NCI-H510A (cell line): ENCODE data around the gene GATA3.

Experiments
- DNase-seq: peaks from one replicate; lab custom pipeline; 2025; lab: John Stamatoyannopoulos, UW

GATA3 gene

GRCh38 chr10:8051109-8051821 is 3.2 kb upstream of the GATA3 start:
- DNase-seq, result no peak

- DNase-seq, result no peak
Measured at GRCh38 chr10:8051851-8052257, 2.6 kb upstream of the GATA3 start.

GRCh38 chr10:8052341-8052955 is 2.0 kb upstream of the GATA3 start:
- DNase-seq, result no peak

DNA sequence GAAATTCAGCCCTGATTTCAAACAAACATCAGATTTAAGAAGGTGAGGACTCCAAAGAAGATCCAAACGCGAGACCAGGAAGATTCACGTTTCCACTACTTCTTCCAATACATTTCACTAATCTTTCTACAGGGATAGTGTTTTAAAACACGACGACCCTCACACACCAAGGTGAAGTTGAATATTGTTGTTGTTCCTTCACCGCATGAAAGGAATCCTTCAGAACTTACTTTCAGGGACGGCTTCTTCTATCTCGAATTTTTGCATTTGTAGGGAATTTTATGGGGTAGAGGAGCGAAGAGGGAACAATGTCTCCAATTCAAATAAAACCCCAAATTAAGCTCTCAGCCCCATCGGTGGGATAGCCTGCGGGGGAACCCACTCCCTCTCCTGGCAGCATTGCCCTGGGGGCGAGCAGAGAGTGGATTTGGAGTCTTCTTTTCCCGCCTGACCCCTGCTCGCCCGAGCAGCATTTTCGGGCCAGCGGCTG is 1.5 kb upstream of the GATA3 start:
- no peak for DNase-seq

DNA sequence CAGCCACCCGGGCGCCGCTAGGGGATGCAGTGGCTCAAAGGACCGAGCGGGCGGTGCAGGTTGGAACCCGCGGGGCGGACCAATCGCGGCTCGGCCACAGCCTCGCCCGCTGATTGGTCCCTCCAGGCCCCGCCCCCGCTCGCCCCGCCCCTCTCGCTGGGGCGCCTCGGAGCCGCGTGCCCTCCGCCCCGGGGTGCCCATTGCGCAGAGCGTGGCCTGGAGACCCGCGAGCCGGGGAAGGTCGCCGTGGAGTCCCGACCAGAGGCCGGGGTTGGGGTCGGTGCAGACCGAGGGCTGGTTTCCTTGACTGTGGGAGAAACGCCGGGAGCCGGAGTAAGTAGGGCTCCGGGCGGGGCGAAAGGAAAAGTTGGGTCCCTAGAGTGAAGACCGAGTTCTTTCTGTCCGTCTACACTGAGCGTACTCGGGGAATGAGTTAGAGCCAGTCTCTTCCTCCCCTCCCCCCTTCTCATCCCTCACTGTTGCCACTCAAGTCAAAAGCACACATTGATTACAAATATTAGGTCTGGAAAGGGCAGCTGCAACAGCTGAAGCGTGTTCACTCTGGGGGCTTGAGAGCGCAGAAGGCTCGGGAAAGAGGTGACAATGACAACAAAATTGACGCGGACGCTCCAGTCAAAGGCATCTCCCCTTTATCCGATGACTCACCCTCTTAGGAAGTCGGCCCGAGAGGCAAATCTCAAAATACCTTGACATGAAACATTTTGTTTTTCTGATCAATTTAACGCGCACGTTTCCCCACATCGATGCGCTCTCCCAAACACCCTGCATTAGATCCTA is 843 bp upstream of the GATA3 start:
- no peak for DNase-seq

DNA sequence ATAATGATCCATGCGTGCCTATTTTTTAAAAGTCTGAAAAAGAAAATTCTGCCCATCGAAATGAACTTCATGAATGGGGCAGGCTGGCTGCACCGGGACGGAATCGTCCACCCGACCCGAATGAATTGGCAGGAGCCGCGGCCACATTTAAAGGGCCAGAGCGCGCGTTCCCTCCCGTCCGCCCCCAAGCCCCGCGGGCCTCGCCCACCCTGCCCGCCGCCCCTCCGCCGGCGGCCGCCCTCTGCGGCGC is 319 bp upstream of the GATA3 start:
- no peak for DNase-seq

GRCh38 chr10:8055420-8056349 is 1.2 kb downstream of the GATA3 start:
- no peak for DNase-seq

- no peak for DNase-seq
Measured at GRCh38 chr10:8056378-8056777, 1.9 kb downstream of the GATA3 start.

DNA sequence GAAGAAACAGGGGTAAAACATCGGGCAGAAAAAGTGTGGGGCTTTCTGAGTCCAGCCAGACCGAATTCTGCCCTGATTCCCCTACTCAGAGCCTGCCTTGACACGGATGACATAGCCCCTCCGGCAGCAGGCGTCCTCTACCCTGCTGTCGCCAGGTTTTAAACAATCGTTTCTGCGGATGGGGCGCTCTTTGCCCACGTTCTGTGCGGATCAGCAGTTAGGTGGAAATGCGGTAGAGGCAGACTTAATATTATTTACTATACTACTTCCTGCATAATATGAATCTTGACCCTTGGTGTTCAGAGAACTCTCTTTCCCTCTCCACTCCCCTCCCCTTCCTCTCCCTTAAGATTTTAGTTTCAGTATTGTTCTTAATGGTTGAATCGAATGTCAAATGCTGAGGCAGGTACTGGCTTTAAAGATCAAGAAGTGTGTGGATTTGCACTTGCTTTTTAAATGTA is 2.4 kb downstream of the GATA3 start:
- no peak for DNase-seq

- DNase-seq, result no peak
Measured at GRCh38 chr10:8057636-8058273, 3.3 kb downstream of the GATA3 start.

GRCh38 chr10:8058274-8059111 is 4.0 kb downstream of the GATA3 start:
- no peak for DNase-seq

- DNase-seq, result no peak
Measured at GRCh38 chr10:8059191-8059936, 4.9 kb downstream of the GATA3 start.

GRCh38 chr10:8060010-8060703 is 5.7 kb downstream of the GATA3 start:
- DNase-seq, result no peak

DNA sequence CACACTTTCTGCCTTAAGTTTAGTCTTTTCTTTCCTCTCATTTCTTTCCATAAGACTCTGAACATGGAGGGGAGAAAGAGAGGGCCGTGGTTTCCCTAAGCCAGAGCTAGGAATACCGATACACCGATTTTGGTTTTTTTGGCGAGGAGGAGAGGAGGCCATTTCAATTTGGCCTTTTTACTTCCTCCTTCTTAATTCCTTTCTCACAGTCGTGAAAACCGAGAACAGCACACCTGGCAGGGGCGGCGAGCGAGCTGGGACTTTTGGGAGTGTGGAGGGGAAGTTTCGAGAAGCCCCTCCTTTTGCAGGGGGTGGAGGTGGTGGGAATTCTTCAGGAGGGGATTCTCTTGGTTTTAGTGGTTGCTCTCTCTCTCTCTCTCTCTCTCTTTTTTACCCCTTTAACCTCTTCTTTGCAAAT is 6.2 kb downstream of the GATA3 start:
- no peak for DNase-seq

GRCh38 chr10:8061274-8062211 is 7.1 kb downstream of the GATA3 start:
- no peak for DNase-seq

DNA sequence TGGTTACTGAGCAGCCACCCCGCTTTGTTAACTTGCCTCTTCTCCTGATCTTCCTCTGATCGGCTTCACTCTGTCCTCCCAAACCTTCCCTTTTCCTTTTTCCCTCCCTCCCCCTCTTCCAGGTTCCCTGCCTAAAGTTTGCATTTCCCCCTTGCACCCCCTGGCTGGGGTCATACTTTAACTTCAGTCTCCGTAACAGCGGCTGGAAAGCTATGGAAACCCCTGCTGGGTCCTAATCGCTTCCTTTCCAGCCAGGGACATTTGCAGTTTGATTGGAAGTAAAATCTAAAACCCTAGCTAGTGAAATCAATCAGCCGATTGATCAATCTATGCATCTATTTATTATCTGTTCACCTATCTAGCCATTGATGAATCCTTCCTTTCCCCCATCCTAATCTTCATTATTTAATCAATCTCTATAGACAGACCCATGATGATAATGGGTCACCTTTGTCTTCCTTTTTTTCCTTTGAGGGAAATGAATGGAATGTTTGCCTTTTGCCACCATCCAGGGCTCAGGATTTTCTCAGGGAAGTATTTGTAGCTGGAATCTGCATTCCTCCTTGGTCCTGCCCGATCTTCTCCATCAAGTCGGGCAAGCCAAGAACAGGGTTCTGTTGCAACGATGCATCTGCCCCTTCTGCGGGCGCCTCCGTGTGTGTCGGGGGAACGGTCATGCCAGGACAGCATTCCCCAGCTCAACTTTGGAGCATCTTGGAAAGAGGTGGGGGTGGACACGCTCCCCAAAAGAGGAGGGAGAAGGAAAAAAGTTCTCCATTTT is 8.8 kb downstream of the GATA3 start:
- DNase-seq, result no peak

DNA sequence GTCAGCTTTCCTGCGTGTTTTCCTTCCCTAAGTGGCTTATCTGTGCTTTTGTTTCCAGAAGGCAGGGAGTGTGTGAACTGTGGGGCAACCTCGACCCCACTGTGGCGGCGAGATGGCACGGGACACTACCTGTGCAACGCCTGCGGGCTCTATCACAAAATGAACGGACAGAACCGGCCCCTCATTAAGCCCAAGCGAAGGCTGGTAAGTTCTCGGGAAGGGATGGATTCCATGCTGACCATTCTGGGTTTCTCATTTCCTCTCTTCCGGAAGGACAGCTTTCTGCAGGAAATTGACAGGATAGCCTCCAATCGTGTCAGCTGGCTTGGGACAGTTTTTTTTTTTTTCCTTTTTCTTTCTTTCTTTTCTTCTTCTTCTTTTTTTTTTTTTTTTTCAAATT is 9.4 kb downstream of the GATA3 start:
- DNase-seq, result no peak
